Measurements from ENCODE around the gene ATP5F1D. TPM values are rescaled to one million over a fixed set of nuclear protein-coding genes. Genes with fewer than 3 reads are reported as not detected.
A peak's percentile ranks its signal among the peaks of the same experiment; 100 is the strongest.

Gene ATP5F1D
- total and polyA plus RNA-seq, 2 of the 13 experiments (the other 11 are each of a cell fraction or from before 2014, with no cell fraction given), result 39.4 to 78.7 TPM

GRCh38 chr19:1248139-1248785, 6.7 kb downstream of the ATP5F1D start, which contains the start of gene MIDN (continued):
- 0 out of 2 replicates have a peak, but pooled peaks have one; percentile 35 for TF ChIP-seq GTF3A (CRISPR knock-in tag; conservative IDR thresholded peaks at IDR 0.05)
- no peak for TF ChIP-seq ZFP36 (IDR thresholded peaks at IDR 0.05; ENCODE audit: borderline replicate concordance, low read depth, low read length, partially characterized antibody)
- no peak for TF ChIP-seq ZNF34 (CRISPR knock-in tag; IDR thresholded peaks at IDR 0.05; ENCODE audit: borderline replicate concordance)
- TF ChIP-seq ELF1 (CRISPR knock-in tag; IDR thresholded peaks at IDR 0.05), result peak; percentile 72
- no peak for TF ChIP-seq AHR (CRISPR knock-in tag; IDR thresholded peaks at IDR 0.05)
- no peak for TF ChIP-seq TERF1 (CRISPR knock-in tag; IDR thresholded peaks at IDR 0.05)
- TF ChIP-seq ARNTL (CRISPR knock-in tag; IDR thresholded peaks at IDR 0.05), result peak; percentile 40; the same call in 1 of the 2 replicates
- peak; percentile 44; the same call in 1 of the 2 replicates for TF ChIP-seq ZSCAN20 (CRISPR knock-in tag; IDR thresholded peaks at IDR 0.05; ENCODE audit: borderline replicate concordance)
- no peak for TF ChIP-seq GZF1 (CRISPR knock-in tag; IDR thresholded peaks at IDR 0.05)
- TF ChIP-seq ZNF3 (CRISPR knock-in tag; IDR thresholded peaks at IDR 0.05), result no peak
- no peak for TF ChIP-seq NR2C2 (CRISPR knock-in tag; IDR thresholded peaks at IDR 0.05; ENCODE audit: borderline replicate concordance)
- no peak for TF ChIP-seq ZNF18 (CRISPR knock-in tag; IDR thresholded peaks at IDR 0.05; ENCODE audit: insufficient replicate concordance)
- no peak for TF ChIP-seq AHDC1 (CRISPR knock-in tag; IDR thresholded peaks at IDR 0.05; ENCODE audit: borderline replicate concordance)
- 0 out of 2 replicates have a peak, but pooled peaks have one; percentile 21 for TF ChIP-seq RXRB (CRISPR knock-in tag; IDR thresholded peaks at IDR 0.05; ENCODE audit: borderline replicate concordance)
- TF ChIP-seq DMTF1 (CRISPR knock-in tag; IDR thresholded peaks at IDR 0.05), result no peak

All from HepG2 (cell line).